IPS DF 6.9 (cell line): ENCODE measurements around the gene ZNF672.

ENCODE experiments used
- DNase-seq: peaks from one replicate; pipeline ENCODE4 v3.0.0-alpha.2; 2013; ENCODE audit warnings: low read depth, low spot score
- H3K27ac ChIP-seq: one replicate; pipeline ENCODE4 v1.5.1; 2013; ENCODE audit warnings: low read length, control low read depth
- H3K27me3 ChIP-seq: 2 replicates; pipeline ENCODE4 v1.6.1; 2013; ENCODE audit warnings: mild to moderate bottlenecking, low read length; ENCODE audit not compliant: control insufficient read depth, insufficient read depth
- H3K36me3 ChIP-seq: 2 replicates; pipeline ENCODE4 v1.6.1; 2013; ENCODE audit warnings: low read length; ENCODE audit not compliant: control insufficient read depth, insufficient read depth
- H3K4me1 ChIP-seq: 2 replicates; pipeline ENCODE4 v1.6.1; 2013; ENCODE audit warnings: low read length; ENCODE audit not compliant: control insufficient read depth, insufficient read depth
- H3K4me3 ChIP-seq: 2 replicates; pipeline ENCODE4 v1.5.1; 2013; ENCODE audit warnings: mild to moderate bottlenecking, low read length
- H3K9me3 ChIP-seq: 2 replicates; pipeline ENCODE4 v1.6.1; 2013; ENCODE audit warnings: low read length, inconsistent platforms; ENCODE audit not compliant: control insufficient read depth, insufficient read depth
- WGBS: extraction: QIAGEN DNeasy Blood & Tissue Kit; methylation state at CpG from one replicate; pipeline ENCODE4 v1.1.7; 2013; ENCODE audit warnings: mixed read lengths, missing lambda C conversion rate; ENCODE audit not compliant: insufficient read length, insufficient coverage; 5-methylcytosine and 5-hydroxymethylcytosine counted together

The ZNF672 gene

DNA sequence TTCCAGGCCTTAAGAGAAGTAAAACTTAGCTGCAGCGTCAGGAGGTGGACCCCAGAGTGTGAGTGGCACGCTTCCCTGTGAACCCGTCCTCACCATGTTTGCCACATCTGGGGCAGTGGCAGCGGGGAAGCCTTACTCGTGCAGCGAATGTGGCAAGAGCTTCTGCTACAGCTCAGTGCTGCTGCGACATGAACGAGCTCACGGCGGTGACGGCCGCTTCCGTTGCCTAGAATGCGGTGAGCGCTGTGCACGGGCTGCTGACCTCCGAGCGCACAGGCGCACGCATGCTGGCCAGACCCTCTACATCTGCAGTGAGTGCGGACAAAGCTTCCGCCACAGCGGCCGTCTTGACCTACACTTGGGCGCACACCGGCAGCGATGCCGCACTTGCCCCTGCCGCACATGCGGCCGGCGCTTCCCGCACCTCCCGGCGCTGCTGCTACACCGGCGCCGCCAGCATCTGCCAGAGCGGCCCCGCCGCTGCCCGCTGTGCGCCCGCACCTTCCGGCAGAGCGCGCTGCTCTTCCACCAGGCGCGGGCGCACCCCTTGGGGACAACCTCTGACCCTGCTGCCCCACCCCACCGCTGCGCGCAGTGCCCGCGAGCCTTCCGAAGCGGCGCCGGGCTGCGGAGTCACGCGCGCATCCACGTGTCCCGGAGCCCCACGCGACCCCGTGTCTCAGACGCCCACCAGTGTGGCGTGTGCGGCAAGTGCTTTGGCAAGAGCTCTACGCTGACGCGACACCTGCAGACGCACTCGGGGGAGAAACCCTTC lies 9.3 kb downstream of the ZNF672 start:
- no peak for DNase-seq
- Histone ChIP-seq H3K27ac (no peak overlapping the region), H3K9me3 (no peaks in the 10 kb centered on the region), H3K27me3 (no peaks in the 10 kb centered on the region), H3K4me3 (no peak overlapping the region), H3K4me1 (no peaks in the 10 kb centered on the region), H3K36me3 (peaks cover 37% of the 10 kb centered on the region)
- WGBS, result no CpG with 5 or more reads among the region's 76 CpGs

- H3K4me3 ChIP-seq, result no peak overlapping the region
- peaks cover 37% of the 10 kb centered on the region for H3K36me3 ChIP-seq
Measured at GRCh38 chr1:248847956-248848561, 10.0 kb downstream of the ZNF672 start.

GRCh38 chr1:248848602-248849001 lies 10.6 kb downstream of the ZNF672 start:
- Histone ChIP-seq H3K36me3 (peaks cover 37% of the 10 kb centered on the region), H3K27me3 (no peaks in the 10 kb centered on the region), H3K4me3 (no peak overlapping the region), H3K4me1 (no peaks in the 10 kb centered on the region), H3K27ac (no peak overlapping the region), H3K9me3 (no peaks in the 10 kb centered on the region)
- DNase-seq, result no peak
- WGBS, result no CpG with 5 or more reads among the region's 8 CpGs

More at GRCh38 chr1:248847956-248848561, 10.0 kb downstream of the ZNF672 start:
- Histone ChIP-seq H3K4me1 (no peaks in the 10 kb centered on the region), H3K27ac (no peak overlapping the region), H3K27me3 (no peaks in the 10 kb centered on the region), H3K9me3 (no peaks in the 10 kb centered on the region)
- WGBS, result no CpG with 5 or more reads among the region's 72 CpGs
- DNase-seq, result no peak

DNA sequence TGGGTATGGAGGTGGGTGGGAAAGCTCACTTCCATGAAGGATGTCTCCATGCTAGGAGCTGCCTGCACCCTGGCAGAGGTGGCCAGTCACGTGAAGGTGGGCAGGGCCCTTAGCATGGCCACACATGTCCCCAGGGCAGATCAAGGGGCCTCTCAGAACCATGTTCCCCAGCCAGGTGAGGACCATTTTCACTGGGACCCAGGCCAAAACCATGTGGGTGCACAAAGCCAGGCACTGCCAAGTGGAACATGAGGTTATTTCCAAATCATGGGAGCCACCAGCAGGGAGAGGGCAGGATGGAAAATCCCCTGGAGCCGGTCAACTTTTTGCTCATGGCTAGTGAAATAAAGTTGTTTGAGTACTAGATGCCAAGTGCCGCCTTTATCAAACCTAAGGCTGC lies 11.1 kb downstream of the ZNF672 start:
- peaks cover 41% of the 10 kb centered on the region for H3K36me3 ChIP-seq

DNA sequence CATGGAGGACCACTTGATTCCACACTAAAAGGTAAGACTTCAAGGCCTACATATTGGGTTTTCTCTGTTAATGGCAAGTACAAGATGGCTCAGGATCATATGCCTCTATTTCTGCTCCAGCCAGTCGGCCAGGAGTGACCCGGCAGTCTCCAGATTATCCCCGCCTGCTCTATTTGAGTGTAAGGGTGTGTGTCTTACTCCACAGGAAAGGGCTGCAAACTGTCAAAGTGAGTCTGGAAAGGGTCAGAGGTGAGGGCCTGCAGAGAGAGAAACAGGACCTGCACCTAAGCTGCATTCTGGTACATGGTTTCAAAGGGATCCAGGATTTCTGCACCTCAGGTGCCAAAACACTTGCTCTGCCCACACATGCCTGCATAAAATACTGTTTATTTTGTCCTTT lies 11.6 kb downstream of the ZNF672 start:
- Histone ChIP-seq H3K4me1 (no peaks in the 10 kb centered on the region), H3K36me3 (peaks cover 42% of the 10 kb centered on the region), H3K4me3 (no peak overlapping the region), H3K27me3 (no peaks in the 10 kb centered on the region), H3K27ac (no peak overlapping the region), H3K9me3 (no peaks in the 10 kb centered on the region)
- no CpG with 5 or more reads among the region's 3 CpGs for WGBS
- DNase-seq, result no peak

More for the DNA sequence above, 11.1 kb downstream of the ZNF672 start:
- Histone ChIP-seq H3K4me1 (no peaks in the 10 kb centered on the region), H3K27me3 (no peaks in the 10 kb centered on the region), H3K27ac (no peak overlapping the region), H3K4me3 (no peak overlapping the region), H3K9me3 (no peaks in the 10 kb centered on the region)
- DNase-seq, result no peak
- no CpG with 5 or more reads among the region's 3 CpGs for whole genome bisulfite sequencing

GRCh38 chr1:248850124-248850523 lies 12.1 kb downstream of the ZNF672 start:
- Histone ChIP-seq H3K27ac (no peak overlapping the region), H3K4me3 (no peak overlapping the region), H3K36me3 (peaks cover 46% of the 10 kb centered on the region), H3K27me3 (no peaks in the 10 kb centered on the region), H3K4me1 (no peaks in the 10 kb centered on the region), H3K9me3 (no peaks in the 10 kb centered on the region)
- no peak for DNase-seq
- WGBS, result no CpG with 5 or more reads among the region's 9 CpGs

DNA sequence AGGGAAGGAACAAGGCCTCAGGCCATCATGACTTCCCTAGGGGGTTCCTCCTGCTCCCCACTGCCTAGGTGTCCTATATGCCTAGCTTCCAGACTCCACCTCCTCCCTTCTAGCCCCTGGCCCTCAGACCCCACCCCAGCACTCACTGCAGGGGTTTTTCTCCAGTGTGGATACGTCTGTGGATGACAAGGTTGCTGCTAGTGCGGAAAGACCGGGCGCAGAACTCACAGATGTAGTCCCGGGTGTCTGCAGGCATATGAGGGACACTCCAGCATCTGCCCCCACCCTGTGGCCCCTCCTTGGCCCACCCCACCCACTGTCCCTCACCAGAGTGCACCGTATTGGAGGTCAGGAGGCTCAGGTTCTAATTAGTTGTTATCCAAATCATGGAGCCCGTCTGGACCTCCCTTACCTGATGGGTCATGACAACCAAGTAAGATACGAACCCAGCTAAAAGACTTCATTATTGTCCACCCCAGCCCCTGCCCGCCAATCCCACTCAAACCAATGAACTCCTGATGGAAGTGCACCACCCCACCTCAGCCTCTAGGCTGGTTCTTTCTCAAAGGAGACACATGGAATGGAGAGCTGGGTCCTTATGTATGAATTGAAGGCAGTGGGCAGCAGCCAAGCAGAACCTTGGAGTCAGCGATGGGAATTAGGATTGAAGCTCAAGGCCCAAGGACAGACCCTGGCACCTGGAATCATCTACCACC lies 12.7 kb downstream of the ZNF672 start:
- WGBS, result no CpG with 5 or more reads among the region's 10 CpGs
- no peaks in the 10 kb centered on the region for H3K4me1 ChIP-seq
- no peaks in the 10 kb centered on the region for H3K27me3 ChIP-seq

GRCh38 chr1:248851390-248851789 lies 13.4 kb downstream of the ZNF672 start:
- Histone ChIP-seq H3K9me3 (no peaks in the 10 kb centered on the region), H3K27me3 (no peaks in the 10 kb centered on the region), H3K4me1 (no peaks in the 10 kb centered on the region), H3K36me3 (peaks cover 46% of the 10 kb centered on the region), H3K27ac (no peak overlapping the region), H3K4me3 (no peak overlapping the region)
- DNase-seq, result no peak
- WGBS, result no CpG with 5 or more reads among the region's 2 CpGs

More for the DNA sequence above, 12.7 kb downstream of the ZNF672 start:
- H3K9me3 ChIP-seq, result no peaks in the 10 kb centered on the region
- no peak overlapping the region for H3K4me3 ChIP-seq
- no peak for DNase-seq
- no peak overlapping the region for H3K27ac ChIP-seq
- peaks cover 48% of the 10 kb centered on the region for H3K36me3 ChIP-seq

DNA sequence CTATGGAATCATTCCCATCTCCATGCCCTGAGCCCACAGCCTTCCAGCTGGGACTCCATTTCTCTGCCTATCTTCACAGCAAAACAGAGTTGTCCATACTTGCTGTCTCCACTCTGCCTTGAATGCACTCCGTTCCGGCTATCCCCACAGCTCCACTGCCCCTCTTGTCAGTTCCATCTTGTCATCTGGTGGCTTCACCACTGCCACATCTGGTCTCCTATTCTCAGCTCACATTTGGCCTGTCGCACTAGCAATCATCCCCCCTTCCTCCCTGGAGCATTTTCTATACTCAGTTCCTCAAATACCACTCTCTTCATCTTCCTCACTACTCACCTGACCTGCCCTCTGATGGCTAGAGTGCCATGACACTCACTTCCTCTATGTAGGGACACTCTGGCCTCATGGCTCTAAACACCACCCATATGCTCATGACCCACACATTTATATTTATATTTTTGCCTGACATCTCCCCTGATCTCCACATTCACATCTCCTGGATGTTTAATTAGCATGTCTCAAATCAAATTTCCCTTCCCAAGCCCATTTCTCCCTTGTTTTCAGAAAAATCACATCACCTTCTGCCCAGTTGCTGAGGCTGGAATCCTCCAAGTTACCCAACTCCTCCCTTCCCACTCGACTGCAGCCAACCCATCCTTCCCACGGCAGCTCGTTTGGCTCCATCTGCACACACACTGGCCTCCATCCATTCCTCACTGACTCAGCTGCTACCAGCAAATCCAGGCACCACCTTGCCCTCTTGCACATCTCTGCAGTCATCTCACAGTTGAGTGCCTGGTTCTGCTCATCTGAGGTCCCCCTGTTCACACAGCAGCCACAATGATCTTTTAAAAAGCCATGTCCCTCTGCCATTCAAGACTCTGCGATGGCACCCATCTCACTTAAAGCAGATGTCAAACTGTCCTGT lies 14.7 kb downstream of the ZNF672 start:
- H3K27me3 ChIP-seq, result no peaks in the 10 kb centered on the region
- no CpG with 5 or more reads among the region's 7 CpGs for WGBS
- DNase-seq, result no peak
- H3K4me3 ChIP-seq, result no peak overlapping the region
- H3K27ac ChIP-seq, result no peak overlapping the region
- H3K36me3 ChIP-seq, result peaks cover 34% of the 10 kb centered on the region
- H3K4me1 ChIP-seq, result 0 out of 2 replicates have a peak, but pooled peaks cover 4% of the 10 kb centered on the region
- no peaks in the 10 kb centered on the region for H3K9me3 ChIP-seq
